ENCODE measurements around the gene ASGR1.
"Not testable (repeated sequence)": the region's sequence is repeated elsewhere in the genome, so short reads cannot be mapped to it uniquely, and the experiment has no call there.

DNA sequence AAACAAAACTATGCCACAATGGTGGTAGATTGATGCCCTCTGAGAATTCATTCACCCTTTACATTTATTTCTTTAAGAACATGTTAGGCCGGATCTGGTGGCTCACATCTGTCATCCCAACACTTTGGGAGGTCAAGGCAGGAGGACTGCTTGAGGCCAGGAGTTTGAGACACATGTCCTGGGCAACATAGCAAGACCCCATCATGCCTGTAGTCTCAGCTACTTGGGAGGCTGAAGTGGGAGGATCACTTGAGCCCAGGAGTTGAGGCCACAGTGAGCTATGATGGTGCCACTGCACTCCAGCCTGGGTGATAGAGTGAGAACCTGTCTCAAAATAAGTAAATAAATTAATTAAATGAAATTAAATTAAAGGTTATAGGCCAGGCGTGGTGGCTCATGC, 2.9 kb upstream of the ASGR1 start:
- TF ChIP-seq, protein P1, sequence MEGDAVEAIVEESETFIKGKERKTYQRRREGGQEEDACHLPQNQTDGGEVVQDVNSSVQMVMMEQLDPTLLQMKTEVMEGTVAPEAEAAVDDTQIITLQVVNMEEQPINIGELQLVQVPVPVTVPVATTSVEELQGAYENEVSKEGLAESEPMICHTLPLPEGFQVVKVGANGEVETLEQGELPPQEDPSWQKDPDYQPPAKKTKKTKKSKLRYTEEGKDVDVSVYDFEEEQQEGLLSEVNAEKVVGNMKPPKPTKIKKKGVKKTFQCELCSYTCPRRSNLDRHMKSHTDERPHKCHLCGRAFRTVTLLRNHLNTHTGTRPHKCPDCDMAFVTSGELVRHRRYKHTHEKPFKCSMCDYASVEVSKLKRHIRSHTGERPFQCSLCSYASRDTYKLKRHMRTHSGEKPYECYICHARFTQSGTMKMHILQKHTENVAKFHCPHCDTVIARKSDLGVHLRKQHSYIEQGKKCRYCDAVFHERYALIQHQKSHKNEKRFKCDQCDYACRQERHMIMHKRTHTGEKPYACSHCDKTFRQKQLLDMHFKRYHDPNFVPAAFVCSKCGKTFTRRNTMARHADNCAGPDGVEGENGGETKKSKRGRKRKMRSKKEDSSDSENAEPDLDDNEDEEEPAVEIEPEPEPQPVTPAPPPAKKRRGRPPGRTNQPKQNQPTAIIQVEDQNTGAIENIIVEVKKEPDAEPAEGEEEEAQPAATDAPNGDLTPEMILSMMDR (IDR thresholded peaks at IDR 0.05; ENCODE audit: borderline replicate concordance, extremely low read depth, low read length, poor library complexity, severe bottlenecking) = not testable (repeated sequence)
- TF ChIP-seq EZH2 (IDR thresholded peaks at IDR 0.05; ENCODE audit: borderline replicate concordance, low read depth, low read length, severe bottlenecking) = not testable (repeated sequence)

Data from DND-41 (cell line).